HG03060 (cell line): ENCODE results near the gene NOP16.

ENCODE experiments used
- ATAC-seq: cut with Tn5 transposase; IDR thresholded peaks from one replicate; pipeline ENCODE4 v1.9.1; 2021; ENCODE audit warnings: low read depth, moderate number of reproducible peaks; ENCODE audit not compliant: unreplicated experiment

Gene NOP16

DNA sequence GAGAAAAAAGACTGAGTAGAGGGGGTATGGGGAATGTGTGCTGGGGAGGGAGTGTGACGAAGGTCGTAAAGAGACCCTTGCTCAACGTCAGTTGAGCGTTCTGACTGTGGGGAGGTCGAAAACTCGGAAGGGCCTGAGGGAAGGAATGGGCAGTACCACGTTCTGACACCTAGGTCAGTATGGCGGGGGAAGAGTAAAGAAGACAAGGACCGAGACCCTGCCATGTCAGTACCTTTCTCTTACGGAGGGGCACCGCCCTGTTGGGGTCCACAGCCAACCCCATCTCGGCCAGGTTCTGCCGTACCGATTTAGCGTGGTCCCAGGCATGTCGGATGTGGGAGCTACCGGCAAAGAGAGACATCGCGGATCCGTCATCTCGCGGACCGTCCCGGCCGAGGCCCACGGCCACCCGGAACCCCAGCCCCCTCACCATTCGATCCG is 375 bp downstream of the NOP16 start:
- no peak for ATAC-seq

DNA sequence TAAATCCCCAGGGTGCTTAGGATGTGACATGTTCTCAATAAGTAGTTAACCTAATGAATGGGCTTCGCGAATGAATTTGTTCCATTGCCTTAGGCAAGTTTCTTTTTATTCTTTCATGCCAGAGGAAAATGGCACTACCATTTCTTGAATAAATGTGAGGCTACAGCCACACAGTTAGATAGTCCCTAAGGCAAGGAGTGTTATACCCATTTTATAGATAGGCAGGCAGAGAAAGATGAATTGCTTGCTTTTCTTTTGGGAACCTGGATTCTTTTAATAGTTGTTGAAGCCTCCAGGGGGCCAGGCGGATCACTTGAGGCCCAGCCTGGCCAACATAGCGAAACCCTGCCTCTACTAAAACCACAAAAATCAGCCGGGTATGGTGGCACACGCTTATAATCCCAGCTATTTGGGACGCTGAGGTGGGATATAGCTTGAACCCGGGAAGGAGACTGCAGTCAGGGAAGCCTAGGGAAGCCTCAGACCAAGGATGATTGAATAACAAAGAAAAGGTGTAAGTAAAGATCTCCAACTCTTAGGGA is 943 bp downstream of the NOP16 start:
- ATAC-seq: no peak

DNA sequence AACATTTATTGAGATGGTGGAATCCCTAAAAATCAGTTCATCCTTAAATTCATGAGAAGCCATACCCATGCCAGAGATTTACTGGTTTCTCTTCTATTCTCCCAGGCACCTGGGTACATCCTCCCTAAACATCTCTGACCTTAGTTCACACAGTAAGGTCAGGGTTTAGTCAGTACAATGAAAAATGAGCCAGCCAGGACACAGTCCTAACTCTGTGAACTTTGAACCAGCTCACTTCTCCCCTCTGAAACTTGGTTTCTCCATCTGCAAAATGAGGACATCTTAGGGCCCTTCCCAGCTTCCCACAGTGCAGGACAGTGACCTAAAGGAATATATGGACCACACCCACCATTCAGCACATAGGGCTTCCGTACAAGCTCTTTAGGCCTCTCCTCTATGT is 1.9 kb downstream of the NOP16 start:
- no peak for ATAC-seq

DNA sequence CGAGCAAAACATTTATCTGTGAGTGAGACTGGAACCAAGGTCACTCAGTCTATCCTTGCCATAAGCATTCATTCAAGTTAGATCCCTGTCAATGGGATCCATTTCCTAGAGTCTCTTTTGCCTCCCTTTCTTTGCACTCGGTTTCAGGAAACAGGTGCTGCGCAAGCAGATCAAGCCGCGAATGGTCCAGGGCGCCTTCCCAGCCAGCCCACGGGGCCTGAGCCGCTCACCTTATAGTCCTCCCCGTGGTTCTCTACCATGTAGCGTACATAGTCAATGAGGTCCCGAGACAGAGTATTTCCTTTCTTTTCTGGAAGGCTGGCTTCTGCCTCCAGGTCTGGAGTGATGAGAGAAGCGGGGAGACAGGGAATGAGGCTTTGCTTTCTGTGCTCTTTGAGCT is 3.4 kb downstream of the NOP16 start:
- no peak for ATAC-seq

DNA sequence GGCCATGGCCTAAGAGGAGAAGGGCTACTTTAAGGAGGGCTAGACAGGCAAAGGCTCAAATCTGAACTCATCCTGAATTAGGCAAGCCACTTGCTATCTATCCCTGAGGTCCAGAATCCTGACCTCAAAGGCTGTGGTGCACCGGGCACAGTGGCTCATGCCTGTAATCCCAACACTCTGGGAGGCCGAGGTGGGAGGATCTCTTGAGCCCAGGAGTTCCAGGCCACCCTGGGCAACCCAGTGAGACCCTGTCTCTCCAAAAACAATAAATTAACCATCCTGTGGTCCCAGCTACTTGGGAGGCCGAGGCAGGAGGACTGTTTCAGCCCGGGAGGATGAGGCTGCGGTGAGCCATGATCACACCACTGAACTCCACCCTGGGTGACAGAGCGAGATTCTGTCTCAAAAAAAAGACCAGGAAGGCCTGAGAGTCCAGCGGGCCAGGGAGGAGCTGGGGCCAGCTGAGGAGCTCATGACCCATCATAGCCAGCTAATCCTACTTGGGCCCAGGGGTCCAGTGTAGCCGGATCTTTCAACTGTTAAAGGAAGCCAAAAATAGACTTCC is 4.0 kb downstream of the NOP16 start:
- no peak for ATAC-seq

DNA sequence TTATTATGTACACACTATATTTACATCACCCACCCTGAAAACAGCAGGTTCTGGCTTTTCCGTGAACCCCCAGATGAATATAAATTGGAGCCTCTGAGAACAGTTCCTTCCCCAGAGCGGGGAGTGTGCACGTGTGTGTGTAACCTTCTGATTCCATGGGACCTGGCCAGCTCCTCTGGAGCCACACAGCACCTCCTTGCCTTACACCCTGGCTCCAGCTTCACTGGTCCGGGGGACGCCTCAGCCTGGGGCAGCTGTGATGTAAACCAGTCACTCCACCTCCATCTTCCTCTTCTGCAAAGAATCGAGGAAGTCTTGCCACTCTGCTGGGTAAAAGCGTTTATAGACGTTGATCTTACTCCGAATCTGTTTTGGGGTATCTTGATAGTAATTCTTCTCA is 4.4 kb downstream of the NOP16 start:
- no peak for ATAC-seq

DNA sequence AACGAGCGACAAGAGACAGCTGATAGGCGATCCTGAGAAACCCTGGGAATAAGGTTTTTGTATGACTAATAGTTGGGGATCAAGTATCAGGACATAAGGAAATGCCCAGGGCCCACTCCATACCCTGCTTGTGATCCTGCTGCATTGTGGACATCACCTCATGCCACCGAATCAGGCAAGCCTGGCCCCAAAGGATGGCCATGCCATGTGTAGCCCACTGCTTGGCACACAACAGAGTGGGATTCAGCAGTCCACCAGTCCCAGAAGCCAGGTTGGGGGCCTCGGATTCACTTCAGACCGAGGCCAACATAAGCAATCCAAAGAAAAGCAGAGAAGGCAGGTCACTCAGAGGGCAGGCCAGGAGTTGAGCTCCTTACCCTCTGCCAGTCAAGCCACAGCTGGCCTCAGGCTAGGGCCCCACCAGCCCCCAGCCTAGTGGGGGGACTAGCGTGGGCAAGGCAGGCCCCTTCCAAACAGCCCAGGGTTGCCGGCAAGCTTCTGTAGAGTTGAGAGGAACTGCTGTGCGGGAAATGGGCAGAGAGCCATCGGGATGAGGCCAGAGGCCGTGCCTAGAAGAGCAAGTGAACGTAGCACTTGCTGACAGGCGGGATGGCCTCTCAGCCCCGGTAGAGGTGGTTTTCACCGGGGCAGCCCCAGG is 5.0 kb downstream of the NOP16 start:
- ATAC-seq: no peak

DNA sequence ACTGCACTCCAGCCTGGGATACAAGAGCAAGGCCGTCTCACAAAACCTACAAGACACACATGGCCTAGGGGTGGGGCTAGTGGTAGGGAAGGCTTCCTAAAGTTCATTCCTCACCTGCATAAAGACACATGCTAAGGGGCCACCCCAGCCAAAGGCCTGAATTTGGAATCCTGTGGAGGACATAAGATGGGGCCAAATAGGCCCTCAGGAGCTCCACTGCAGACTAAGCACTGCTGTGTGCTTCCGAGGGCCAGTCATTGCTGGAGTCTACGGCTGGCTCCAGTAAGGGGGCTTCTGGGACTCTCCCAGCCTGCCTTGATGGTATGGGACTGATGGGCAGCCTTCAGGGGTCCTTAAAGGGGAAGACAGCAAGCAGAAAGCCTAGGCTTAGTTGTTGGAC is 5.7 kb downstream of the NOP16 start:
- no peak for ATAC-seq

DNA sequence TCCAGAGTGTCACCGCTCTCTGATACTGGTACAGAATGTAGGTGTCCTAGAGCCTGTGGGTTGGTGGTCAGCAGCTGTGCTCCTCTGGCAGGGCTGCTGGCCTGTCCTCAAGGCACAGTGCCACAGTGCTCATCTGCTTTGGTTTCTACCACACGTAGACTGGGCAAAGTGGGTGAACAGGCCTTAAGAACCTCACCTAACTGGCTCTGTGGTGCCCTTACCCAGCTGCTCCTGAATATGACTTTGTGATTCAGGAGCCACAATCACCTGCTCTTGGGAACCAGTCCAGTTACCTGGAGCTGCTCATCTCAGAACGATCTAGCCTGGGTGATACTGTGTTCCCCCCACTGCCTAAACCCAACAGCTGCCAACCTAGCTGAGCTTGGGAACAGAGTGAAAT is 6.4 kb downstream of the NOP16 start:
- ATAC-seq: no peak

DNA sequence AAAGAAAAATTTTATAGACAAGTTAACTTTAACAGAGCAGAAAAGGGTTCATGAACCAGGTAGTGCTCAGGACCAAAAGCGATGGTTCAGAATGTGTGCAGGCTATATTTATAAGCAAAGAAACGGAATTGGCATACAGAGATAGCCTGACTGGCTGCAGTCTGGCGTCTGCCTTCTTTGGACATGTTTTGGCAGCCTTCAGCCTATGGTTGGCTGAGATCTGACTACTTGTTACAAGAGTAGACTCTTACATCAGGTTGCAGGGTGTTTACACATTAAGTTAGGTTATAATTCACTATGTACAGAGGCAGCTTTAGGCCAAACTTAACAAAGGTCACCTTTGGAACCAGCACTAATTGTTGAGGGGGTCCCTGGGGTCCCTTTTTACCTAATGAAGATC is 7.0 kb downstream of the NOP16 start:
- no peak for ATAC-seq

DNA sequence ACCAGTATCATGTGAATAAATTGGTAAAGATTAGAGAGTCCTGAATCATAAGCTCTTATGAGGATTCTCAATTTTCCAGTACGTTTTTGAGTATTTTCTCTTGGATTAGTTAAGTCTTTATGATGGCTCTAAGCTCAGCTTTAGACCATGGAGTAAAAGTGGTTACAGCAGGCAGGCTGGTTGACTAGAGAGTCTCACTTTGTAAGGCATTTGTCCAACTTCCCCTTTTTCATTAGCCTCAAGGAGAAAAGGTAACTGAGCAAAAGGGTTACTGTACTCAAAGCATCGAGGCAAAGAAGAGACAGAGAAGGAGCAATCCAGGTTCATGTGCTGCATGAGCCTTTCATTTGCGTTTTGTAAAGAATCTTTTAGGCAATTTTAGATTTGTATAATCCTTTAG is 8.5 kb downstream of the NOP16 start:
- no peak for ATAC-seq

DNA sequence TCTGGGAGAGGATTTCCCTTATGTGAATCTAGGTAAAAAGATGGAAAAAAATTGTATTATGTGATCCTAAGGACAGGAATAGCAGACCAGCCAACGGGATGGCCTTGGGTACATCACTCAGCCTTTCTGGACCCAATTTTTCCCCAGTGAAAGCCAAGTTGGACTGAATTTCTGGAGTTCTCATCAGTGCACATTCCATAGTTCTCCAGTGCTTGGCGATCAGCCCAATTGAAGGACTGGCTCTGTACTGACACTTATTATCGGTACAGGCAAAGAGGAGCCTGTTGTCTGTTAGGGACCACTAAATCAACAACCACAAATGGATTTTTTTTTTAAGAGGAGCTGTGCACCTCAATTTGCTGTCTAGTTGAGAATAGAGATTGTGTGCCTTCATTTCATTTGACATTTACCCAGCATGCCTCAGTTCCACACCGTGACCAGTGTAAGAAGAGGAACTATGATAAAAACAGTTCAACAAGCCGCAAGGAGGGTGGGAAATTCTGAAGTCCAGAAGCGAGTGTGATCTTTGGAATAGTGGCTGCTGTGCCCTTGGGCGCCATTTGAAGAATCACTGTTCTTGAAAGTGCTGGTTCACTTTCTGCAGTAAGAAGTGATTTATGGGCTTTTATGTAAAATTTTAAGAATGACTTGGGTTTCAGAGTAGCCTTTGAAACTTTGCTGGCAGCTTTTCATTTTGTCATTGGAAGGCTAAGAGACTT is 15.1 kb downstream of the NOP16 start:
- ATAC-seq: no peak

DNA sequence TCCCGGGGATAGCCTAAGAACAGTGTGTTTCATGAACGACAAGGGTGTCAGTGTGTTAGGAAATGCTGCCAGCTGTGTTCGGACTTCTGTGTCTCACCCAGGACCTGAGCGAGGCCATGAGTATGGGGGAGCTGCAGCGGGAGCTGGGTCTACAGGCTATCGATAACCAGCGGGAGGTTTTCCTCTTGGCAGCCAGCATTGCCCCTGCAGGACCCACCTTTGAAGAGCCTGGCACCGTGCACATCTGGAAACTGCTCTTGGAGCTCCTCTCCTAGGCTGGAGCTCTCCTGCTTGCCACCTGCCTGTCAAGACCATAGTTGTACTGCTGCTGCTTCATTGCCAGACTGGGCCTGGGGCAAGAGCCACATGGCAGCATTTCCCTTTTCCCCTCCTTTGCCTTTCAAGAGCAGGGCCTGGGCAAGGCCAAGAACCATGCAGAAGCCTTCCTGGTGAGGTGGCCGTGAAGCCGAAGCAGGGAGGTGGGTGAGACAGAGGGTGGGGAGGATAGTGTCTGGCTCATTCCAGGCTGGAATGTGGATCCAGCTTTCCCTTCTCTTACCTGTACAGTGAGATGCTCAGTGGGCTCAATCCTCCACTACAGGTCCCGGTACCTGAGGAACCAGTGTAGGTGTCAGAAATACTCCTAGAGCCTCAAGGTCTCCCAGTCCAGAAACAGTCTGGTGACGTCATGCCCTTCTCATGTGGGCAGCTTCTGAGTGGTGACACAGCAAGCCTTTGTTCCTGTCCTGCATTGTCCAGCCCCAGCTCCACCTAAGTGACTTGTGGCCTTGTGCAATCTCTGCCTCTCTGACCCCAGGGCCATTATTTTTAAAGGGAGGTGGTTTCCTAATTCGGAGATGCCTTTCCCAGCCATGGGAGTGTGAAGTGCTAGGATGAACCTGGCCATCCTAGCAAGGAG is 16.5 kb downstream of the NOP16 start:
- no peak for ATAC-seq

DNA sequence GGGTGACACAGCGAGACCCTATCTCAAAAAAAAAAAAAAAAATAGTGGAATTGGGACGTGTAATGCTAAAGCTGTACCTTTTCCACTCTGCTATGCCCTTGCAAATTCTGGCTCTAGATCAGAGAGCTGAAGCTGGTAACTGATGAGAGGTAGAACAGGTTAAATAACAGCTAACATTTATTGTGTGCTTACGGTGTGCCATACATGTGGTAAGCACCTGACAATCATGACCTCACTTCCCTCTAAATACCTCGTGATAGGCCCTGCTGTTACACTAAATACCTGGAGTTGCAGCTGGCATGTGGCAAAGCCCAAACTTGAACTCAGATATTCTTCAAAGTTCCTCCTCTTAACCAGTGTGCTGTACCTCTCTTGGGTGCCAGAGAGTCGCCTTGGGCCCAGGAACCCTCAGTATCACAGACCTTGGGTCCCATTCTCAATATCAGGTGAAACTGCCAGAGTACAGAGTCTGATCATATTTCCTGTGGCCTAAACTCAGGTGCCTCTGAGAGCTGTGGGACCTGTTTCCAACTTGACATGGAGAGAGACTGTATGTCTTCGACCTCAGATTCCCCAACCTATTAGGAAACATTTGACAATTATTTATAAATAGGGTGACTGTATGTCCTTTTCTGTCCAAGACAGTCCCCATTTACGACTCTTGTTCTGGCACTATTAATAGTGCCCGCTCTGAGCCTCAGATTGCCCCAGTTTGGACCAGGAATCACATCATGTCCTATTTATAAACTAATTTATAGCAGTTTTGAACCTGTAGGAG is 18.3 kb downstream of the NOP16 start:
- no peak for ATAC-seq

DNA sequence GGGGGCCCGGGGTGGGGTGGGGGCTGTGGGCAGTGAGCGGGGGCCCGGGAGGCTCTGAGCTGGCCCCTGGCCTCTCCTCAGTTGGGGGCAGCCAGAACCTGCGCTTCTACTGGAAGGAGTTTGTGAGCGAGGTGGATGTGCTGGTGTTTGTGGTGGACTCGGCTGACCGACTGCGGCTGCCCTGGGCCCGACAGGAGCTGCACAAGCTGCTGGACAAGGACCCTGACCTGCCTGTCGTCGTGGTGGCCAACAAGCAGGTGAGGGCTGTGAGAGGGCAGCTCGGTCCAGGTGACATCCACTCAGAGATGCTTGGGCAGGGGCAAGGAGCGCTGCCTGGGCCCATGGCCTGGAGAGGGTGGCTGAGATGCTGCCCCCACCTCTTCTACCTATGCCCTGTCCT is 19.7 kb downstream of the NOP16 start:
- no peak for ATAC-seq

DNA sequence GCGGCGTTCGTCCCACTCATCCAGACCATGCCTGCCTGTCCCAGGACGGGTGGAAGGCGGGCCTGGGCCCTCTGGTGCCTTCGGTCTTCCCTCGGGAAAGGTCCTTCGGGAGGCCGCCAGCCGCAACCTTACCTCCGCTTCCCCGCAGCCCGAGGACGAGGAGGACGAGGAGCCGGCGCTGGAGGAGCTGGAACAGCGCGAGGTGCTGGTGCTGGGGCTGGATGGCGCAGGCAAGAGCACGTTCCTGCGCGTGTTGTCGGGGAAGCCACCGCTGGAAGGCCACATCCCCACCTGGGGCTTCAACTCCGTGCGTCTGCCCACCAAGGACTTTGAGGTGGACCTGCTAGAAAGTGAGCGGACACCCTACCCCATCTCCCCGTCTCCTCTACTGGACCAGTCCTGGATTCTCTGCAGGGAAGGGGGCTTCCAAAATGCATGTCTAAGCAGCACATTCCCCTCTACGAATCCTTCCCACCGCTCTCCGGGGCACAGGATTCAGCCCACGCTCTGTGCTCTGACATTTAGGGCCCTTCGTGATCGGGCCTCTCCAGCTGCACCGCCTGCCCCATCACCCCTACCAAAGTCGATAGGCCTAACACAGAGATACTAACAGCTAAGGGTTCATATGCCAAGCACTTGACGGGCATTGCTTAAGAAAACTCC is 22.0 kb downstream of the NOP16 start:
- ATAC-seq: no peak

DNA sequence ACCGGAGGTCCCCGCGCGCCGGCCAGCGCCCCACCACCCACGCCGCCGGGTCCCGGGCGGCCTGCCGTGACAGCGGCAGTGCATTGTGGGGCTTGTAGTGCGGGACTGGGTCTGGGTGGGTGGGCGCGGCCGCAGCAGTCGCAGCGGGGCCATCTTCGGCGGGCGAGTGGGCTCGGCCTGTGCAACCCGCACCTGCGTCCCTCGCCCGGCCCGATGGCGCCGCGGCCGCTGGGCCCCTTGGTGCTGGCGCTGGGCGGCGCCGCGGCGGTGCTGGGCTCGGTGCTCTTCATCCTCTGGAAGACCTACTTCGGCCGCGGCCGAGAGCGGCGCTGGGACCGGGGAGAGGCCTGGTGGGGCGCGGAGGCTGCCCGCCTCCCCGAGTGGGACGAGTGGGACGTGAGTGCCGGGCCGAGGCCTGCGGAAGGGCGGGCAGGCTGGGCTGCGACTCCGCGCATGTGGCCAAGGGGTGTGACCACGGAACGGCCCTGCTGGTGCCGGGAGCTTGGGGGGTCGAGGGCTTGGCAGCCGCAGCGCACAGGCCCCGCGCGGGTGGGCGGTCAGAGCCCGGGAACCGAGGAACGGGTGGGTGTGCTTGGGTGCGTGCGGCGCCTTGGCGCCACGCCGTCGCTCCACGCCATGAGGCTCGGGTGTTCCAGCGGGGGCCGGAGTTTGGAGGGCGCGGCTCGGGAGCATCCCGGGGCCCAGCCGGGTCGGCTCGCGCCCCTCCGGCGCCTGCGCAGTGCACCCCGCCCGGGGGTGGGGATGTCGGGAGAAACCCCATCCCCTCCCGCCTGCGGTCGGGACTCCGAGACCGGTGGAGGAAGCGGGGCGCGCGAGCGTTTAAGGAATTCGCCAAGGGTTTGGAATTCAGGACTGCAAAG is 22.8 kb downstream of the NOP16 start, which contains the start of gene ARL10:
ARL10 (plus strand) TSS at position 137 of the 881 bp plus-strand sequence; CDS start at position 214, 77 bp downstream.
- no peak for ATAC-seq

DNA sequence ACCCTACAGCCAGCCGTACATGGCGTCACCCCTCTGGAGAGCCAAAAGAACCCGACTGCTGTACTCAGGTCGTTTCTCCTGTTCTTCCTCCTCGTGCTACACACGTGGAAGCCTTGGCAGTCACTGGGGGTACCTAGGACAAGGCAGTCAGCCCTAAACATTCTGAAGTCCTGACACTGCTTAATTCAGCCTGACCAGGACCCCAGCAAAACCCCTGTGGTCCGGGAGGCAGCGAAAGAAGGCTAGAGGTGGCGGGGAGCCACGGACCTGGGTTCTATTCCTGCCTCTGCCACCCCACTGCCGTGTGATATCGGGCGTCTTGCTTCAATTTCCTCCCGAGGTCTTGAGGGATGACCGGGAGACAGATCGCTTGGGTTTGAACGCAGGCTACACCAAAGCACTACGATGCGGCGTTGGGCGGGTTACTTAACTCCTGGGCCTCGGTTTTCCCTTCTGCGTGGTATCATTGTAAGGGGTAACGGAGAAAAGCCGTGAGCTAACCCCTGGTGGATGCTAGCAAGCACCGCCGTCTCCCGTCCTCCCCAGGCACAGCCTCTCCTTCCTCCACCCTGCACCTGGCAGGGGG is 23.5 kb downstream of the NOP16 start:
- no peak for ATAC-seq
